ENCODE measurements around the gene CDH20. TPM values are rescaled to one million over a fixed set of nuclear protein-coding genes. Genes with fewer than 3 reads are reported as not detected.

CDH20 gene
- total and polyA plus RNA-seq, 8 donors, result 0.15 to 1.5 (median 0.43) TPM; not detected in 5

- 21 to 22% (median 21%) methylated on average over 9 of the region's 9 CpGs for WGBS, 5 donors
- Histone ChIP-seq H3K9me3 (peaks cover 0 to 9% (median 4%) of the 10 kb centered on the region in 4 donors), H3K4me3 (no peak overlapping the region), H3K27me3 (no peaks in the 10 kb centered on the region), H3K4me1 (no peaks in the 10 kb centered on the region), H3K36me3 (no peaks in the 10 kb centered on the region), H3K27ac (no peak overlapping the region)
- intact Hi-C loops (cut with DNase I; ENCODE audit: low total_unique reads), result no loop called here
- TF ChIP-seq POLR2AphosphoS5 (IDR thresholded peaks at IDR 0.05) (no peak), POLR2A (IDR thresholded peaks at IDR 0.05) (no peak), EP300 (IDR thresholded peaks at IDR 0.05) (no peak), CTCF (IDR thresholded peaks at IDR 0.05) (peak in 4 of 7 experiments; percentile 9 to 31 (median 23))
- peak; percentile 44 to 52 for DNase-seq
Measured at GRCh38 chr18:61322265-61322873, 10.9 kb upstream of the CDH20 start.

GRCh38 chr18:61323951-61324350 lies 9.3 kb upstream of the CDH20 start:
- Histone ChIP-seq H3K36me3 (no peaks in the 10 kb centered on the region), H3K4me3 (no peak overlapping the region)

GRCh38 chr18:61326407-61326806 lies 6.8 kb upstream of the CDH20 start:
- no peak overlapping the region for H3K4me3 ChIP-seq
- no peaks in the 10 kb centered on the region for H3K36me3 ChIP-seq
- intact Hi-C loops (cut with DNase I; ENCODE audit: low total_unique reads), result no loop called here
- H3K27me3 ChIP-seq, result no peaks in the 10 kb centered on the region
- no peak for DNase-seq
- TF ChIP-seq POLR2AphosphoS5 (IDR thresholded peaks at IDR 0.05), result no peak
- TF ChIP-seq EP300 (IDR thresholded peaks at IDR 0.05), result no peak
- TF ChIP-seq POLR2A (IDR thresholded peaks at IDR 0.05), result no peak
- TF ChIP-seq CTCF (IDR thresholded peaks at IDR 0.05), result no peak
- H3K27ac ChIP-seq, result no peak overlapping the region
- H3K4me1 ChIP-seq, result no peaks in the 10 kb centered on the region
- H3K9me3 ChIP-seq, result no peaks in the 10 kb centered on the region

More at GRCh38 chr18:61323951-61324350, 9.3 kb upstream of the CDH20 start:
- Histone ChIP-seq H3K27me3 (no peaks in the 10 kb centered on the region), H3K4me1 (no peaks in the 10 kb centered on the region), H3K9me3 (peaks cover 0 to 9% (median 4%) of the 10 kb centered on the region in 4 donors), H3K27ac (no peak overlapping the region)
- WGBS, 5 donors, result 58 to 87% (median 71%) methylated on average over 1 of the region's 1 CpG
- DNase-seq, result no peak
- TF ChIP-seq POLR2AphosphoS5 (IDR thresholded peaks at IDR 0.05), result no peak
- intact Hi-C loops (cut with DNase I; ENCODE audit: low total_unique reads), result no loop called here

DNA sequence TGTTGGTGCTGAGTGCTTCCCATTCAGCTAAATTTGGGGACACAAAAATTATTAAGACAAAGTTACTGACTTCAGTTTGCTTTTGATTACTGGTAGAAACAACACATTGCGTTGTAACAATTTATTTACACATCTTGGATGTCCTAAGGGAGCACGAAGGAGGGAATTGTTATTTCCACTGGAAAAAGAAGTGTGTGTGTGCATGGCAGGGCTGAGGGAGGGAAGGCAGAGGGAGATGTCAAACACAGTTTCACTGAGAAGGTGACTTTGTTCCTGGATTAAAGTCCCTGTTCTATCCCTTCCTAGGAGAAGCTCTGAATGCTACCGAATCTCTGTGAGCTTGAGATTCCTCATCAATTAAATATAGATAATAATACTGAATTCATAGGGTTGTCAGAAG lies 3.8 kb upstream of the CDH20 start:
- Histone ChIP-seq H3K27ac (no peak overlapping the region), H3K4me1 (peaks cover 0 to 12% (median 12%) of the 10 kb centered on the region in 4 donors), H3K9me3 (no peaks in the 10 kb centered on the region), H3K4me3 (no peak overlapping the region), H3K27me3 (peaks cover 0 to 22% (median 18%) of the 10 kb centered on the region in 3 donors), H3K36me3 (no peaks in the 10 kb centered on the region)
- DNase-seq, result no peak
- 49 to 61% (median 53%) methylated on average over 3 of the region's 3 CpGs for WGBS, 5 donors
- intact Hi-C loops (cut with DNase I; ENCODE audit: low total_unique reads), result no loop called here
- TF ChIP-seq POLR2AphosphoS5 (IDR thresholded peaks at IDR 0.05) (no peak), EP300 (IDR thresholded peaks at IDR 0.05) (no peak), POLR2A (IDR thresholded peaks at IDR 0.05) (no peak), CTCF (IDR thresholded peaks at IDR 0.05) (no peak)

GRCh38 chr18:61331051-61331450 lies 2.2 kb upstream of the CDH20 start:
- H3K27me3 ChIP-seq, result peaks cover 0 to 39% (median 25%) of the 10 kb centered on the region in 3 donors
- intact Hi-C loops (cut with DNase I; ENCODE audit: low total_unique reads), result no loop called here
- H3K4me3 ChIP-seq, result no peak overlapping the region
- H3K4me1 ChIP-seq, result peaks cover 0 to 16% (median 12%) of the 10 kb centered on the region in 4 donors
- H3K36me3 ChIP-seq, result no peaks in the 10 kb centered on the region
- WGBS, 5 donors, result 75 to 85% (median 80%) methylated on average over 3 of the region's 3 CpGs
- H3K27ac ChIP-seq, result no peak overlapping the region
- no peaks in the 10 kb centered on the region for H3K9me3 ChIP-seq
- TF ChIP-seq EP300 (IDR thresholded peaks at IDR 0.05) (no peak), POLR2AphosphoS5 (IDR thresholded peaks at IDR 0.05) (no peak), POLR2A (IDR thresholded peaks at IDR 0.05) (no peak), CTCF (IDR thresholded peaks at IDR 0.05) (no peak)
- DNase-seq, result no peak

Data from stomach (tissue), 9 donors.